K562 (cell line): ENCODE results near the gene CREB3L2. TPM values are rescaled to one million over a fixed set of nuclear protein-coding genes. Genes with fewer than 3 reads are reported as not detected.
A peak's percentile ranks its signal among the peaks of the same experiment; 100 is the strongest.

Source experiments
- HSF4 ChIP-seq: fragments of 250-450 bp; sonication (Bioruptor Pico); IDR thresholded peaks from 2 replicates; pipeline ENCODE4 v2.1.2; 2022; ENCODE audit warnings: mild to moderate bottlenecking, moderate library complexity, borderline replicate concordance
- NR3C1 ChIP-seq: sonication (generic); formaldehyde crosslinking; IDR thresholded peaks from 2 replicates; pipeline ENCODE4 v1.8.1; 2022; ENCODE audit warnings: missing genetic modification reagents
- PHF8 ChIP-seq: fragments of 200-600 bp; sonication (generic); IDR thresholded peaks from 2 replicates; pipeline ENCODE4 v1.6.1; 2012; ENCODE audit warnings: mixed run types, mild to moderate bottlenecking, inconsistent platforms, low read length, moderate library complexity, borderline replicate concordance
- SAP30 ChIP-seq: fragments of 200-600 bp; sonication (generic); IDR thresholded peaks from 2 replicates; pipeline ENCODE4 v1.6.1; 2012; ENCODE audit warnings: borderline replicate concordance, low read depth, mild to moderate bottlenecking, moderate library complexity, low read length, control low read depth, inconsistent platforms; ENCODE audit not compliant: insufficient read depth, poor library complexity, severe bottlenecking
- ZBTB7A ChIP-seq: IDR thresholded peaks from 2 replicates; pipeline ENCODE4 v1.6.1; 2011; ENCODE audit warnings: low read depth, mild to moderate bottlenecking, low read length, moderate library complexity, borderline replicate concordance; ENCODE audit not compliant: control insufficient read depth
- ZKSCAN1 ChIP-seq: fragments of 150-350 bp; IDR thresholded peaks from 2 replicates; pipeline ENCODE4 v1.6.1; 2016; ENCODE audit warnings: low read depth, low read length
- ZNF217 ChIP-seq: sonication (generic); formaldehyde crosslinking; IDR thresholded peaks from 2 replicates; pipeline ENCODE4 v1.8.0; 2022; ENCODE audit warnings: mild to moderate bottlenecking, missing genetic modification reagents
- ZNF224 ChIP-seq: sonication (generic); formaldehyde crosslinking; IDR thresholded peaks from 2 replicates; pipeline ENCODE4 v1.8.0; 2022; ENCODE audit warnings: mild to moderate bottlenecking, missing genetic modification reagents
- ZNF785 ChIP-seq: fragments of 250-450 bp; sonication (Bioruptor Pico); IDR thresholded peaks from 2 replicates; pipeline ENCODE4 v1.4.0; 2020; ENCODE audit warnings: mild to moderate bottlenecking
- polyA plus RNA-seq, 8 experiments: library from polyadenylated mRNA; depleted of rRNA in 4 of 8; stranded (reverse) in 5 of 8; unstranded in 3 of 8; fragments of >200 nt; fragmentation: Nextera tagmentation in 2 of 8; fragmentation: Illumina TruSeq in 1 of 8; extraction: Ambion mirVana in 2 of 8; extraction: Trizol in 1 of 8; gene quantifications; 2 replicates each; pipeline versions ENCODE4 v1.2.1 to v1.2.3, GENCODE V29; 2011 to 2014; ENCODE audit warnings: inconsistent platforms in 1 of 8, missing spikeins in 1 of 8
- total RNA-seq, 7 experiments: library from RNA; depleted of rRNA in 6 of 7; stranded (reverse); fragments of >200 nt in 6 of 7; fragmentation: Illumina TruSeq in 2 of 7; extraction: Trizol in 2 of 7; gene quantifications; 2 replicates each; pipeline versions ENCODE4 v1.2.1 to v1.2.3, GENCODE V29; 2011 to 2021; ENCODE audit warnings: low replicate concordance in 1 of 7
- TF ChIP-seq, protein P1 (sequence below): fragments of 450-650 bp; IDR thresholded peaks from 2 replicates; pipeline ENCODE4 v1.6.1; 2016; ENCODE audit warnings: mild to moderate bottlenecking, moderate library complexity
- TF ChIP-seq, protein P2 (sequence below), 2 experiments: fragments of 450-650 bp; conservative IDR thresholded peaks; 2 replicates each; pipeline ENCODE4 v1.6.1; 2017; ENCODE audit warnings: mild to moderate bottlenecking in 2 of 2, moderate library complexity in 2 of 2

The CREB3L2 gene
- total and polyA plus RNA-seq, 9 of the 15 experiments (the other 6 are each of a cell fraction or from before 2014, with no cell fraction given), result 7.1 to 45.6 (median 15.8) TPM

GRCh38 chr7:137992104-137992549 is 9.8 kb downstream of the CREB3L2 start (continued):
- TF ChIP-seq, protein P1, sequence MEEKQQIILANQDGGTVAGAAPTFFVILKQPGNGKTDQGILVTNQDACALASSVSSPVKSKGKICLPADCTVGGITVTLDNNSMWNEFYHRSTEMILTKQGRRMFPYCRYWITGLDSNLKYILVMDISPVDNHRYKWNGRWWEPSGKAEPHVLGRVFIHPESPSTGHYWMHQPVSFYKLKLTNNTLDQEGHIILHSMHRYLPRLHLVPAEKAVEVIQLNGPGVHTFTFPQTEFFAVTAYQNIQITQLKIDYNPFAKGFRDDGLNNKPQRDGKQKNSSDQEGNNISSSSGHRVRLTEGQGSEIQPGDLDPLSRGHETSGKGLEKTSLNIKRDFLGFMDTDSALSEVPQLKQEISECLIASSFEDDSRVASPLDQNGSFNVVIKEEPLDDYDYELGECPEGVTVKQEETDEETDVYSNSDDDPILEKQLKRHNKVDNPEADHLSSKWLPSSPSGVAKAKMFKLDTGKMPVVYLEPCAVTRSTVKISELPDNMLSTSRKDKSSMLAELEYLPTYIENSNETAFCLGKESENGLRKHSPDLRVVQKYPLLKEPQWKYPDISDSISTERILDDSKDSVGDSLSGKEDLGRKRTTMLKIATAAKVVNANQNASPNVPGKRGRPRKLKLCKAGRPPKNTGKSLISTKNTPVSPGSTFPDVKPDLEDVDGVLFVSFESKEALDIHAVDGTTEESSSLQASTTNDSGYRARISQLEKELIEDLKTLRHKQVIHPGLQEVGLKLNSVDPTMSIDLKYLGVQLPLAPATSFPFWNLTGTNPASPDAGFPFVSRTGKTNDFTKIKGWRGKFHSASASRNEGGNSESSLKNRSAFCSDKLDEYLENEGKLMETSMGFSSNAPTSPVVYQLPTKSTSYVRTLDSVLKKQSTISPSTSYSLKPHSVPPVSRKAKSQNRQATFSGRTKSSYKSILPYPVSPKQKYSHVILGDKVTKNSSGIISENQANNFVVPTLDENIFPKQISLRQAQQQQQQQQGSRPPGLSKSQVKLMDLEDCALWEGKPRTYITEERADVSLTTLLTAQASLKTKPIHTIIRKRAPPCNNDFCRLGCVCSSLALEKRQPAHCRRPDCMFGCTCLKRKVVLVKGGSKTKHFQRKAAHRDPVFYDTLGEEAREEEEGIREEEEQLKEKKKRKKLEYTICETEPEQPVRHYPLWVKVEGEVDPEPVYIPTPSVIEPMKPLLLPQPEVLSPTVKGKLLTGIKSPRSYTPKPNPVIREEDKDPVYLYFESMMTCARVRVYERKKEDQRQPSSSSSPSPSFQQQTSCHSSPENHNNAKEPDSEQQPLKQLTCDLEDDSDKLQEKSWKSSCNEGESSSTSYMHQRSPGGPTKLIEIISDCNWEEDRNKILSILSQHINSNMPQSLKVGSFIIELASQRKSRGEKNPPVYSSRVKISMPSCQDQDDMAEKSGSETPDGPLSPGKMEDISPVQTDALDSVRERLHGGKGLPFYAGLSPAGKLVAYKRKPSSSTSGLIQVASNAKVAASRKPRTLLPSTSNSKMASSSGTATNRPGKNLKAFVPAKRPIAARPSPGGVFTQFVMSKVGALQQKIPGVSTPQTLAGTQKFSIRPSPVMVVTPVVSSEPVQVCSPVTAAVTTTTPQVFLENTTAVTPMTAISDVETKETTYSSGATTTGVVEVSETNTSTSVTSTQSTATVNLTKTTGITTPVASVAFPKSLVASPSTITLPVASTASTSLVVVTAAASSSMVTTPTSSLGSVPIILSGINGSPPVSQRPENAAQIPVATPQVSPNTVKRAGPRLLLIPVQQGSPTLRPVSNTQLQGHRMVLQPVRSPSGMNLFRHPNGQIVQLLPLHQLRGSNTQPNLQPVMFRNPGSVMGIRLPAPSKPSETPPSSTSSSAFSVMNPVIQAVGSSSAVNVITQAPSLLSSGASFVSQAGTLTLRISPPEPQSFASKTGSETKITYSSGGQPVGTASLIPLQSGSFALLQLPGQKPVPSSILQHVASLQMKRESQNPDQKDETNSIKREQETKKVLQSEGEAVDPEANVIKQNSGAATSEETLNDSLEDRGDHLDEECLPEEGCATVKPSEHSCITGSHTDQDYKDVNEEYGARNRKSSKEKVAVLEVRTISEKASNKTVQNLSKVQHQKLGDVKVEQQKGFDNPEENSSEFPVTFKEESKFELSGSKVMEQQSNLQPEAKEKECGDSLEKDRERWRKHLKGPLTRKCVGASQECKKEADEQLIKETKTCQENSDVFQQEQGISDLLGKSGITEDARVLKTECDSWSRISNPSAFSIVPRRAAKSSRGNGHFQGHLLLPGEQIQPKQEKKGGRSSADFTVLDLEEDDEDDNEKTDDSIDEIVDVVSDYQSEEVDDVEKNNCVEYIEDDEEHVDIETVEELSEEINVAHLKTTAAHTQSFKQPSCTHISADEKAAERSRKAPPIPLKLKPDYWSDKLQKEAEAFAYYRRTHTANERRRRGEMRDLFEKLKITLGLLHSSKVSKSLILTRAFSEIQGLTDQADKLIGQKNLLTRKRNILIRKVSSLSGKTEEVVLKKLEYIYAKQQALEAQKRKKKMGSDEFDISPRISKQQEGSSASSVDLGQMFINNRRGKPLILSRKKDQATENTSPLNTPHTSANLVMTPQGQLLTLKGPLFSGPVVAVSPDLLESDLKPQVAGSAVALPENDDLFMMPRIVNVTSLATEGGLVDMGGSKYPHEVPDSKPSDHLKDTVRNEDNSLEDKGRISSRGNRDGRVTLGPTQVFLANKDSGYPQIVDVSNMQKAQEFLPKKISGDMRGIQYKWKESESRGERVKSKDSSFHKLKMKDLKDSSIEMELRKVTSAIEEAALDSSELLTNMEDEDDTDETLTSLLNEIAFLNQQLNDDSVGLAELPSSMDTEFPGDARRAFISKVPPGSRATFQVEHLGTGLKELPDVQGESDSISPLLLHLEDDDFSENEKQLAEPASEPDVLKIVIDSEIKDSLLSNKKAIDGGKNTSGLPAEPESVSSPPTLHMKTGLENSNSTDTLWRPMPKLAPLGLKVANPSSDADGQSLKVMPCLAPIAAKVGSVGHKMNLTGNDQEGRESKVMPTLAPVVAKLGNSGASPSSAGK, result no peak
- TF ChIP-seq HSF4 (CRISPR knock-in tag) (no peak; the same call in 1 of the 2 replicates), ZBTB7A (no peak), SAP30 (no peak), ZNF217 (CRISPR knock-in tag) (no peak), ZNF224 (CRISPR knock-in tag) (no peak), NR3C1 (CRISPR knock-in tag) (no peak), PHF8 (no peak), ZNF785 (CRISPR knock-in tag) (no peak), ZKSCAN1 (0 out of 2 replicates have a peak, but pooled peaks have one; percentile 25)
- TF ChIP-seq, protein P2, sequence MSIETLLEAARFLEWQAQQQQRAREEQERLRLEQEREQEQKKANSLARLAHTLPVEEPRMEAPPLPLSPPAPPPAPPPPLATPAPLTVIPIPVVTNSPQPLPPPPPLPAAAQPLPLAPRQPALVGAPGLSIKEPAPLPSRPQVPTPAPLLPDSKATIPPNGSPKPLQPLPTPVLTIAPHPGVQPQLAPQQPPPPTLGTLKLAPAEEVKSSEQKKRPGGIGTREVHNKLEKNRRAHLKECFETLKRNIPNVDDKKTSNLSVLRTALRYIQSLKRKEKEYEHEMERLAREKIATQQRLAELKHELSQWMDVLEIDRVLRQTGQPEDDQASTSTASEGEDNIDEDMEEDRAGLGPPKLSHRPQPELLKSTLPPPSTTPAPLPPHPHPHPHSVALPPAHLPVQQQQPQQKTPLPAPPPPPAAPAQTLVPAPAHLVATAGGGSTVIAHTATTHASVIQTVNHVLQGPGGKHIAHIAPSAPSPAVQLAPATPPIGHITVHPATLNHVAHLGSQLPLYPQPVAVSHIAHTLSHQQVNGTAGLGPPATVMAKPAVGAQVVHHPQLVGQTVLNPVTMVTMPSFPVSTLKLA (conservative IDR thresholded peaks at IDR 0.05), result peak; percentile 61 to 73; a peak in 2 of 4 replicates
